ENCODE data around the gene SELENOO.

SELENOO gene

GRCh38 chr22:50252082-50253045 lies 51.6 kb downstream of the SELENOO start:
- DNase-seq (ENCODE audit: low spot score), result peak; percentile 62

GRCh38 chr22:50253046-50253915 lies 52.5 kb downstream of the SELENOO start:
- no CpG with 5 or more reads among the region's 22 CpGs for WGBS, 2 donors (ENCODE audit: extremely low coverage in 2 of 2, insufficient read length in 2 of 2, insufficient replicate concordance in 1 of 2)
- H2BK5ac ChIP-seq (ENCODE audit: low read length), result no peak overlapping the region
- H3K4me2 ChIP-seq (ENCODE audit: insufficient read depth, low read length, poor library complexity, severe bottlenecking), result no peak overlapping the region

More at GRCh38 chr22:50252082-50253045, 51.6 kb downstream of the SELENOO start:
- no peaks in the 10 kb centered on the region for H3K27me3 ChIP-seq (ENCODE audit: control insufficient read depth in 3 of 3, insufficient read depth in 3 of 3, low read depth in 1 of 3, low read length in 3 of 3)
- H3K79me1 ChIP-seq (ENCODE audit: low read depth, low read length), result peaks cover 26% of the 10 kb centered on the region
- H3K9me3 ChIP-seq (replicated peaks in 1 of 2; ENCODE audit: control insufficient read depth in 2 of 2, insufficient read depth in 1 of 2, low read depth in 1 of 2, low read length in 2 of 2), result no peaks in the 10 kb centered on the region
- no peak overlapping the region for H3K9ac ChIP-seq (ENCODE audit: low read depth, low read length, poor library complexity)
- H3K4me3 ChIP-seq (ENCODE audit: low read length in 2 of 2), result peak overlapping the region in 1 of 2 donors; percentile 35
- no peak overlapping the region for H2AFZ ChIP-seq (ENCODE audit: low read length)
- H3K36me3 ChIP-seq (replicated peaks in 1 of 2; ENCODE audit: control insufficient read depth in 2 of 2, insufficient read depth in 2 of 2, low read length in 2 of 2), result peaks cover 21 to 55% of the 10 kb centered on the region in 2 donors
- H3K27ac ChIP-seq (replicated peaks; ENCODE audit: low read length), result no peak overlapping the region
- no peak overlapping the region for H3K4ac ChIP-seq (ENCODE audit: low read length)
- peak overlapping the region; percentile 25 for H3K14ac ChIP-seq (ENCODE audit: low read length)
- H3K4me1 ChIP-seq (ENCODE audit: control insufficient read depth in 2 of 2, insufficient read depth in 1 of 2, low read depth in 1 of 2, low read length in 2 of 2), result peaks cover 13 to 17% of the 10 kb centered on the region in 2 donors
- H2AK5ac ChIP-seq (ENCODE audit: low read depth, low read length), result no peak overlapping the region
- H4K91ac ChIP-seq (ENCODE audit: low read depth, low read length, poor library complexity), result no peak overlapping the region
- peak overlapping the region; percentile 69 for H2BK12ac ChIP-seq (ENCODE audit: low read length)
- no peak overlapping the region for H3K23ac ChIP-seq (ENCODE audit: low read depth, low read length, poor library complexity)
- peak overlapping the region; percentile 29 for H4K8ac ChIP-seq (ENCODE audit: low read depth, low read length)
- H2BK5ac ChIP-seq (ENCODE audit: low read length), result no peak overlapping the region
- no CpG with 5 or more reads among the region's 25 CpGs for WGBS, 2 donors (ENCODE audit: extremely low coverage in 2 of 2, insufficient read length in 2 of 2, insufficient replicate concordance in 1 of 2)
- H3K4me2 ChIP-seq (ENCODE audit: insufficient read depth, low read length, poor library complexity, severe bottlenecking), result peak overlapping the region; percentile 98
- no peak overlapping the region for H2BK120ac ChIP-seq (ENCODE audit: low read depth, low read length)
- peak overlapping the region; percentile 92 for H3K18ac ChIP-seq (ENCODE audit: low read length)
- no peak overlapping the region for H2BK15ac ChIP-seq (ENCODE audit: low read length)

GRCh38 chr22:50253941-50254340 lies 53.1 kb downstream of the SELENOO start:
- Histone ChIP-seq H3K4me2 (ENCODE audit: insufficient read depth, low read length, poor library complexity, severe bottlenecking) (no peak overlapping the region), H2AFZ (ENCODE audit: low read length) (no peak overlapping the region), H2BK5ac (ENCODE audit: low read length) (no peak overlapping the region), H3K79me1 (ENCODE audit: low read depth, low read length) (peaks cover 18% of the 10 kb centered on the region), H3K9me3 (replicated peaks in 1 of 2; ENCODE audit: control insufficient read depth in 2 of 2, insufficient read depth in 1 of 2, low read depth in 1 of 2, low read length in 2 of 2) (no peaks in the 10 kb centered on the region), H3K18ac (ENCODE audit: low read length) (no peak overlapping the region), H3K27ac (replicated peaks; ENCODE audit: low read length) (no peak overlapping the region), H3K14ac (ENCODE audit: low read length) (no peak overlapping the region), H3K23ac (ENCODE audit: low read depth, low read length, poor library complexity) (no peak overlapping the region), H2BK15ac (ENCODE audit: low read length) (no peak overlapping the region), H4K91ac (ENCODE audit: low read depth, low read length, poor library complexity) (no peak overlapping the region), H2BK12ac (ENCODE audit: low read length) (no peak overlapping the region), H3K4ac (ENCODE audit: low read length) (no peak overlapping the region), H3K9ac (ENCODE audit: low read depth, low read length, poor library complexity) (peak overlapping the region; percentile 12), H4K8ac (ENCODE audit: low read depth, low read length) (no peak overlapping the region), H3K27me3 (ENCODE audit: control insufficient read depth in 3 of 3, insufficient read depth in 3 of 3, low read depth in 1 of 3, low read length in 3 of 3) (no peaks in the 10 kb centered on the region), H3K4me1 (ENCODE audit: control insufficient read depth in 2 of 2, insufficient read depth in 1 of 2, low read depth in 1 of 2, low read length in 2 of 2) (peaks cover 7 to 16% of the 10 kb centered on the region in 2 donors), H3K4me3 (ENCODE audit: low read length in 2 of 2) (no peak overlapping the region), H2BK120ac (ENCODE audit: low read depth, low read length) (no peak overlapping the region), H2AK5ac (ENCODE audit: low read depth, low read length) (no peak overlapping the region), H3K36me3 (replicated peaks in 1 of 2; ENCODE audit: control insufficient read depth in 2 of 2, insufficient read depth in 2 of 2, low read length in 2 of 2) (peaks cover 16 to 56% of the 10 kb centered on the region in 2 donors)
- no peak for DNase-seq (ENCODE audit: low spot score)
- WGBS, 2 donors (ENCODE audit: extremely low coverage in 2 of 2, insufficient read length in 2 of 2, insufficient replicate concordance in 1 of 2), result no CpG with 5 or more reads among the region's 8 CpGs

More at GRCh38 chr22:50253046-50253915, 52.5 kb downstream of the SELENOO start:
- Histone ChIP-seq H3K4me3 (ENCODE audit: low read length in 2 of 2) (no peak overlapping the region), H2BK120ac (ENCODE audit: low read depth, low read length) (no peak overlapping the region), H2BK15ac (ENCODE audit: low read length) (no peak overlapping the region), H3K4ac (ENCODE audit: low read length) (no peak overlapping the region), H3K9me3 (replicated peaks in 1 of 2; ENCODE audit: control insufficient read depth in 2 of 2, insufficient read depth in 1 of 2, low read depth in 1 of 2, low read length in 2 of 2) (no peaks in the 10 kb centered on the region), H2AFZ (ENCODE audit: low read length) (no peak overlapping the region), H4K8ac (ENCODE audit: low read depth, low read length) (no peak overlapping the region), H4K91ac (ENCODE audit: low read depth, low read length, poor library complexity) (no peak overlapping the region), H3K9ac (ENCODE audit: low read depth, low read length, poor library complexity) (no peak overlapping the region), H2BK12ac (ENCODE audit: low read length) (no peak overlapping the region), H3K4me1 (ENCODE audit: control insufficient read depth in 2 of 2, insufficient read depth in 1 of 2, low read depth in 1 of 2, low read length in 2 of 2) (peaks cover 7 to 16% of the 10 kb centered on the region in 2 donors), H3K36me3 (replicated peaks in 1 of 2; ENCODE audit: control insufficient read depth in 2 of 2, insufficient read depth in 2 of 2, low read length in 2 of 2) (peaks cover 16 to 55% of the 10 kb centered on the region in 2 donors), H3K23ac (ENCODE audit: low read depth, low read length, poor library complexity) (no peak overlapping the region), H3K18ac (ENCODE audit: low read length) (no peak overlapping the region), H3K27me3 (ENCODE audit: control insufficient read depth in 3 of 3, insufficient read depth in 3 of 3, low read depth in 1 of 3, low read length in 3 of 3) (no peaks in the 10 kb centered on the region), H2AK5ac (ENCODE audit: low read depth, low read length) (peak overlapping the region; percentile 47), H3K27ac (replicated peaks; ENCODE audit: low read length) (no peak overlapping the region), H3K79me1 (ENCODE audit: low read depth, low read length) (peaks cover 23% of the 10 kb centered on the region), H3K14ac (ENCODE audit: low read length) (no peak overlapping the region)
- DNase-seq (ENCODE audit: low spot score), result no peak

Data from neuronal stem cell (in vitro differentiated cells).